Amniotic epithelial cell (primary cell): ENCODE results near the gene CLDN34.
A peak's percentile ranks its signal among the peaks of the same experiment; 100 is the strongest.

Source experiments
- DNase-seq: peaks from one replicate; pipeline ENCODE4 v3.0.0-alpha.2; 2010; ENCODE audit warnings: low read depth

The CLDN34 gene

GRCh38 chrX:10016519-10017132 is 49.5 kb downstream of the CLDN34 start:
- DNase-seq = no peak

GRCh38 chrX:10017872-10018271 is 50.7 kb downstream of the CLDN34 start:
- peak; percentile 77 for DNase-seq
